ENCODE data around the gene BRAP. TPM values are rescaled to one million over a fixed set of nuclear protein-coding genes. Genes with fewer than 3 reads are reported as not detected.

Gene BRAP
- total RNA-seq, 4 donors from 2014 or later, result 12.3 to 28.1 (median 17.7) TPM

- Histone ChIP-seq H3K4me3 (peak overlapping the region; percentile 70 to 100 (median 90)), H3K27ac (peak overlapping the region; percentile 93 to 100 (median 97)), H3K36me3 (no peaks in the 10 kb centered on the region), H3K27me3 (no peaks in the 10 kb centered on the region), H3K4me1 (peaks cover 0 to 29% (median 3%) of the 10 kb centered on the region in 4 donors), H3K9me3 (no peaks in the 10 kb centered on the region)
- DNase-seq, result no peak
- TF ChIP-seq CTCF (IDR thresholded peaks at IDR 0.05), result no peak
- no peak for TF ChIP-seq POLR2A (IDR thresholded peaks at IDR 0.05)
These were observed 85.5 kb downstream of the BRAP start for GRCh38 chr12:111600205-111600642.

GRCh38 chr12:111599453-111600204, 86.1 kb downstream of the BRAP start:
- peak overlapping the region; percentile 70 to 100 (median 90) for H3K4me3 ChIP-seq
- no peaks in the 10 kb centered on the region for H3K9me3 ChIP-seq
- TF ChIP-seq POLR2A (IDR thresholded peaks at IDR 0.05) (peak; percentile 60 to 69), CTCF (IDR thresholded peaks at IDR 0.05) (no peak)
- no peaks in the 10 kb centered on the region for H3K27me3 ChIP-seq
- DNase-seq, result peak; percentile 86 to 93 (median 92)
- H3K27ac ChIP-seq, result peak overlapping the region; percentile 93 to 100 (median 97)
- no peaks in the 10 kb centered on the region for H3K36me3 ChIP-seq
- peaks cover 0 to 32% (median 3%) of the 10 kb centered on the region in 4 donors for H3K4me1 ChIP-seq

GRCh38 chr12:111598637-111599452, 86.9 kb downstream of the BRAP start, which contains the start of gene ATXN2:
Gene ATXN2, minus strand, starts transcription at chr12:111599315. Its CDS starts 281 bp downstream, at chr12:111599034.
- peak within 1 kb of the TSS; percentile 70 to 100 (median 90) for H3K4me3 ChIP-seq
- H3K27me3 ChIP-seq, result no peaks in the 10 kb centered on the region
- peak; percentile 49 to 86 (median 78) for DNase-seq
- peak within 1 kb of the TSS; percentile 93 to 100 (median 97) for H3K27ac ChIP-seq
- peaks cover 0 to 32% (median 3%) of the 10 kb centered on the region in 4 donors for H3K4me1 ChIP-seq
- no peak for TF ChIP-seq POLR2A (IDR thresholded peaks at IDR 0.05)
- TF ChIP-seq CTCF (IDR thresholded peaks at IDR 0.05), result no peak
- H3K36me3 ChIP-seq, result no peaks in the 10 kb centered on the region
- no peaks in the 10 kb centered on the region for H3K9me3 ChIP-seq

DNA sequence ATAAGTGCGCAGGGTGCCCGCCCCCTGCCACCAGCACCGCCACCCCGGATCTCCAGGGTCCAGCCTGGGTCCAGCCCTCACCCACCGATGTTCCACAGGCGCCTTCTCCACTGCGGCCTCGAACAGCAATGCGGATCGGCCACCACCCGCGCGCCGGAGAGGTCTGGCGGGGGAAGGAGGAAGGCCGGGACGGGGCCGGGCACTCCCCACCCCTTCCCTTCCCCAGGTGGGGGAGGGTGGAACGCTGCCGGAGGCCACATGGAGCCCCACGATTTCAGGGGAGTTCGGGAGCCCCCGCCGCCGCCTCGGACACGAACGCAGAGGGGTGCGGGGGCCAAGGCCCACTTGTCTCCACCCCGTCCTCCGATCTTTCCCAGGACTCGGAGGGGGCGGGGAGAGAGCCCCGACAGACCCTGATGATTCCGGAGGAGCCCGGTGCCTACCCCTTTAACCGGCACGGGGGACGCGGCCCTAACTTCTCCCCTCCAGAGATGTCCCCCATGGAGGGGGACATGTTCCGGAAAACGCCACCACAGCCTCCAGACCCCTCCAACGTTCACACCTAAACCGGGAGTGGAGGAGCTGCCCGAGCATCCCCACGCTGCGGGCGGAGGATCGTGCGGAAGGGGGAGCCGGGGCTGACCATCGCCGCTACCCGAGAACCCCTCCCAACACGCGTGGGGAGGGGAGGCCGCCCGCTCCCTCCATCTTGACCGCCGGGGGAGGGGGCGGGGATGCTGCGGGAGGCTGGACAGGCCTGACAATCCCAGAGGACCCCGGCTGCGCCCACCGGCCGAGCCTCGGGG, 87.7 kb downstream of the BRAP start:
- TF ChIP-seq POLR2A (IDR thresholded peaks at IDR 0.05) (no peak), CTCF (IDR thresholded peaks at IDR 0.05) (no peak)
- Histone ChIP-seq H3K9me3 (no peaks in the 10 kb centered on the region), H3K27ac (peak overlapping the region; percentile 93 to 100 (median 97)), H3K4me3 (peak overlapping the region; percentile 70 to 100 (median 90)), H3K4me1 (peaks cover 0 to 32% (median 3%) of the 10 kb centered on the region in 4 donors), H3K27me3 (no peaks in the 10 kb centered on the region), H3K36me3 (no peaks in the 10 kb centered on the region)
- DNase-seq, result peak; percentile 31 to 76 (median 60)

All from Peyer's patch (tissue), 4 donors.